HG03565 (cell line): ENCODE data around the gene RCAN2.
"Not testable (repeated sequence)": the region's sequence is repeated elsewhere in the genome, so short reads cannot be mapped to it uniquely, and the experiment has no call there.

Experiments
- ATAC-seq: cut with Tn5 transposase; IDR thresholded peaks from one replicate; pipeline ENCODE4 v1.9.1; 2021; ENCODE audit warnings: mild to moderate bottlenecking, moderate library complexity; ENCODE audit not compliant: unreplicated experiment

Gene RCAN2

DNA sequence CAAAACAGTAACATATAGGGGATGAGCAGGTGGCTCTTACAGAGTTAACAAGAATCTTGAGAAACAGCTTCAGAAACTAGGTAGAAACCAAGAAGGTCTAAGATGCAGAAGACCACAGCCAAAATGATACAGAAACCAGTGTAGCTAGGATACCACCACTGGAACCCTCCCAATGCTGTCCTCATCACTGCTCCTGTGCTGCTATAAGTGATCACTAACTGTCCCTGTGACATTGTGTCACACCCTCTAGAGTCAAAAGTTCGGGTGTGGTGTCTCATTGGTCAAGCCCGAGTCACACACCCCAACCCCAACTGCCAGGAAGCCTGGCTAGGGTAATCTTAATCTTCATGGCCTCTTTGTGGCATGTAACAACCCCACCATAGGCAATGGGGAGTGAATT is 153.1 kb downstream of the RCAN2 start:
- peak; percentile 70 for ATAC-seq

GRCh38 chr6:46334442-46334841 is 156.8 kb downstream of the RCAN2 start:
- ATAC-seq, result no peak

DNA sequence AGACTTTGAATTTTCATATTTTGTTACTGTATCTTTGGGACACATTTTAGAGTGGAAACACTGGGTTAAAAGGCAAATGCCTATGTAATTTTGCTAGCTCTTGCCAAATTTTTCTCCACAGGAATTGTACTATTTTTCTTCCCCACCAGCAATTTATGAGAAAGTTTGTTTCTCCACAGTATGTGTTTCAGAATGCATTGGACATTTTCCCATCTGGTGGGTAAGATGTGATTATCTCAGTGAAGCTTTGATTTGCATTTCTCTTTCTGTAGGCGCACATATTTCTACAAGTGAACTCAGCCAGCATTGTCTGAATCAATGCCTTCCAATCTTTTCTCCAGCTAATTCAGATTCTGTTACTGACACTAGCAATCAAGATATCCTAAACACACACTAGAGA is 157.8 kb downstream of the RCAN2 start:
- ATAC-seq, result no peak

DNA sequence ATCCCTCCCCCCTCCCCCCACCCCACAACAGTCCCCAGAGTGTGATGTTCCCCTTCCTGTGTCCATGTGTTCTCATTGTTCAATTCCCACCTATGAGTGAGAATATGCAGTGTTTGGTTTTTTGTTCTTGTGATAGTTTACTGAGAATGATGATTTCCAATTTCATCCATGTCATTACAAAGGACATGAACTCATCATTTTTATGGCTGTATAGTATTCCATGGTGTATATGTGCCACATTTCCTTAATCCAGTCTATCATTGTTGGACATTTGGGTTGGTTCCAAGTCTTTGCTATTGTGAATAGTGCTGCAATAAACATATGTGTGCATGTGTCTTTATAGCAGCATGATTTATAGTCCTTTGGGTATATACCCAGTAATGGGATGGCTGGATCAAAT is 158.8 kb downstream of the RCAN2 start:
- ATAC-seq, result not testable (repeated sequence)

DNA sequence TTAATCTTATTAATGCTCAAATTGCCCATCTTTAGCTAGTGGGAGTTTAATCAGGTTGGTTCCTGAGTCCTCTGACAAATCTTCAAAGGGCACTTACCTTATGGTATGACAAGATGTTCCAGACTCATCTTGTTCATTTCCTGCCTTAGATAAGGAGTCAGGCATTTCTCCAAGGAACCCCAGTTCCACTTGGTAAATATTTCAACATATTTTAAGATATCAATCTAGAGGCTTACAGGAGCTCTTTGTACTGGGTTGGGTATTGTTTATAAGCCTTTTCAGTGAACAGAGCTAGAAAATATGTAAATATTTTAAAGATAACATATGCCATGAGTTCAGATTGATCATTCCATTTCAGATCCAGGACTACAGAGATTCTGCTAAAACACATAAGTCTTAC is 159.8 kb downstream of the RCAN2 start:
- ATAC-seq, result no peak

- ATAC-seq, result no peak
Measured at GRCh38 chr6:46329568-46329967, 161.7 kb downstream of the RCAN2 start.

GRCh38 chr6:46327779-46328178 is 163.5 kb downstream of the RCAN2 start:
- no peak for ATAC-seq

GRCh38 chr6:46325561-46326530 is 165.4 kb downstream of the RCAN2 start:
- ATAC-seq, result no peak

- ATAC-seq, result no peak
Measured at GRCh38 chr6:46324706-46325105, 166.5 kb downstream of the RCAN2 start.

DNA sequence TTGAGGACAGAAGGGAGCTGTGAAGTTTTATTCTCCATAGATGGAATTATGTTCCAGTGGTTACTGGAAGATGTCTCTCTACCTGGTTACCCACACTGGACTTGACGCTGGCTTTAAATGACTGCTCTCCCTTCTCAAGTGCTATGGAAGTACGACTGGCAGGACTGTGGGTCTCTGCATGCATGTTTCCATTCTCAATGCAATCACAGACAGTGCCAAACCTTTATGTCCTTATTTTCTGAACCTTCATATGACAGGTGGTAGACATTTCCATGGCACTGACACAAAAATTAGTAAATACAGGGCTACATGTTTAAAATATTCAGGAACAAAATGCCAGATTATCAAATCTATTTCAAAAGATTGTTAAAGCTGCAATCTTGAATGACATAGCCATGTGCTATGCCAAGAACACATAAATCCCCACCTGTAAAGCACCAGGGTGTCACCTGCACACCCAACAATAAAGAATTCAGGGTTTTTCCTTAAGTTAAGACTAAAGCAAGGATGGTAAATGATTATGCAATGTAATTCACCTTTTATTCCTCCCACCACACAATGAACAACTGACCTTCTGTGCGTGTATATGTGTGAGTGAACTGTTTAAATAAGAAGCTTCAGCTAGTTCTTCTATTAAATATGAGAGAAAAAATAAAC is 167.2 kb downstream of the RCAN2 start:
- no peak for ATAC-seq

DNA sequence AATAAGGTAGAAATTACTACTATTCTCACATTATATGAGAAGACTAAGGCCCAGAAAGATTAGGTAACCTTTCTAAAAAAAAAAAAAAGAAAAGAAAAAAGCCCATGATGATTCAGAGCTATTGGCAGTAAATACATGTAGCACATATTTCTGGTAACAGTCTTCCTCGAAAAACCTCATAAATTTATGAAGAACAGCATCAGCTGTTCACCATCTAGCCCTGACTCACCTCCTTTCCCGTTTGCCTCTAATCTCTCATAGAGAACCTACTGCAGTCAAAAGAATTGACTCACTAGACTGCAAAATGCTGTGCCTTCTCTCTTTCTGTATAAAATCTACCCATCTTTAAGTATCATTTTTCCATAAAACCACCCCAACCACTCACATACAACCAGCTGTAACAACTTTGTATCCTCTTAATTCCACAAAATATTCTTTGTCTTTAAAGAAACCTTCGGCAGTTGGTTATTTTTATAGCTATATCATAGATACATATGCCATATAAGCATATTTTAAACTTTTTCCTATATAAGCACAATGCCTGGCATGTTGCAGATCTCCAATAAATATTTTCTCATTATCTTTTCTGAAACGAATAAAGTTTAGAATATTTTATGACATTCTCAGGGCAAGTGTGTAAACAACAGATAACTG is 167.8 kb downstream of the RCAN2 start:
- no peak for ATAC-seq

- no peak for ATAC-seq
Measured at GRCh38 chr6:46320505-46320904, 170.7 kb downstream of the RCAN2 start.

DNA sequence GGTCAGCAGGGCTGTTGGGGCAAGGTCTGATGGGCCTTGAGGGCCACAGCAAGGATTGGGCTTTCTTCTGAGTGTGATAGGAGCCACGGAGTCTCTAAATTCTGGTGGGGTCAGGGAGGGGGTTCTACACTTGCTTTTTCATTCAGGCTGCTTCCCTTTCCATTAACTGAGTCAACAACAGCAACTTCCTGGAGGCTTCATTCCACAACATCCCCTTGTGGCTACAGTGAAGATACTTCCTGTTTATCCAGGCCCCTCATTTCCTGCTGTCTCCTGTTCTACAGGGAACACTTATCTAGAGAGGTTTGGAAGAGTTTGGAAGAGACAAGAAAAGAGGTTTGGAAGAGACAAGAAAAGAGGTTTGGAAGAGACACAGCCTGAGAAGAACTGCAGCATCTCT is 175.7 kb downstream of the RCAN2 start:
- ATAC-seq, result no peak

GRCh38 chr6:46312654-46313053 is 178.6 kb downstream of the RCAN2 start:
- no peak for ATAC-seq

GRCh38 chr6:46310196-46310595 is 181.1 kb downstream of the RCAN2 start:
- no peak for ATAC-seq

GRCh38 chr6:46306431-46306830 is 184.8 kb downstream of the RCAN2 start:
- no peak for ATAC-seq

- no peak for ATAC-seq
Measured at GRCh38 chr6:46305833-46306232, 185.4 kb downstream of the RCAN2 start.

- no peak for ATAC-seq
Measured at GRCh38 chr6:46305236-46305635, 186.0 kb downstream of the RCAN2 start.

GRCh38 chr6:46302816-46303215 is 188.4 kb downstream of the RCAN2 start:
- no peak for ATAC-seq

DNA sequence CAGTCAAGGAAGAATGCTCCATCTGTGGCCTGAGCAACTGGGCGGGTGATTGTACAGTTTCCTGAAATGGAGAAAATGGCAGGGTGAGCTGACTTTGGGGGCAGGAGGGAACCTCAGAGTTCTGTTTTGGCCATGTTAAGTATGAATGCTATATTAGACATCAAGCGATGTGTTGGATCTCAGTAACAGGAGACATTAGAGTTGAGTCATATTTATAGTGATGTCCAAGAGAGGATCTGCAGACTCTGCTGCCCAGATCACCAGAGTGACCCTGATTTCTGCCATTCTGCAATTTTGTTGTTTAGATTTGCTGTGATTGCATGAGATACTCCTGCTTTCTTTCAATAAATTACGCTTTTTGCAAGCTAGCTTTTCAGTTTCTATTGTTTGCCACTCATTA is 189.1 kb downstream of the RCAN2 start:
- no peak for ATAC-seq

DNA sequence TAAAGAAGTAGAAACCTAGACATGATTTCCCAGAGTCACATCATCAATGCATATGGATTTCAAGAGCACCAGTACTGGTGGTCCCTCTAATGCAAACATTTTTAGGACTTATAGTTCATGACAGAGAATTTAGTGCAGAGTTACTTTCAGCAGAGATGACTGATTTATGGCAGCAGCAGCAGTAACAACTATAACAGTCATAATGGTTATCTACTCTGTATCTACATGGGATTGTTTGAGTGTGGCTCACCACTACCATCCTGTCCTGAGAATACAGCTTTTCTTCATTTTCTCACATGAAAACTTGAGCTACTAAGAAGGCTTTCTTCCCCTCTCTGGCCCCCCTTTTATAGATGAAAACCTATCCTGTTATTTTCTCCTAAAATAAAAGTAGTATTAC is 192.0 kb downstream of the RCAN2 start:
- ATAC-seq, result no peak

DNA sequence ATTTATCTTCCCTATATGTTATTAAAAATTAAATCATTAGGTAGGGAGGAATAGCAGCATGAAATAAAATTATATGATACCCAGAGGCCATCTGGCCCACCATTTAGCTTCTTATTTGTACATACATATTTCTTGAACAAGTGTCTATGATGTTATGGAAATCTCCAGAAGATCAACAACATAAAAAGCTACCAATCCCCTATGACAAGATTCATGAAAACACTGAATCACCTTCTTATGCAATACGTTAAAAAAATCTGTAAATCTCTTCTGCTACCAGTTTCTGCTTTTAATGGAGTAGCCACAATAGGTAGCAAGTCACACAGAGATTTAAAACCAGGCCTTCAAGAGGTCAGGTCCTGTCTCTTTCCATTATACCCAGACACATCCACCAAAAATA is 194.7 kb downstream of the RCAN2 start:
- no peak for ATAC-seq
